GM12801 (cell line): ENCODE data around the gene TTC34.

Source experiments
- CTCF ChIP-seq: IDR thresholded peaks from one replicate; pipeline ENCODE4 v1.5.1; 2011; ENCODE audit warnings: control low read depth; ENCODE audit not compliant: insufficient read length; ENCODE audit errors: extremely low read depth

The TTC34 gene

GRCh38 chr1:2603521-2604155, 197.9 kb downstream of the TTC34 start:
- TF ChIP-seq CTCF, result no peak

GRCh38 chr1:2602866-2603520, 198.5 kb downstream of the TTC34 start:
- TF ChIP-seq CTCF, result no peak

GRCh38 chr1:2602311-2602835, 199.1 kb downstream of the TTC34 start:
- TF ChIP-seq CTCF, result no peak

GRCh38 chr1:2601721-2602303, 199.7 kb downstream of the TTC34 start:
- TF ChIP-seq CTCF, result no peak

GRCh38 chr1:2598329-2598931, 203.1 kb downstream of the TTC34 start:
- no peak for TF ChIP-seq CTCF

- no peak for TF ChIP-seq CTCF
Observed at GRCh38 chr1:2597441-2598328, 203.8 kb downstream of the TTC34 start.
